Measurements from ENCODE around the gene APBB2.
"Not testable (repeated sequence)": the region's sequence is repeated elsewhere in the genome, so short reads cannot be mapped to it uniquely, and the experiment has no call there.

Gene APBB2

DNA sequence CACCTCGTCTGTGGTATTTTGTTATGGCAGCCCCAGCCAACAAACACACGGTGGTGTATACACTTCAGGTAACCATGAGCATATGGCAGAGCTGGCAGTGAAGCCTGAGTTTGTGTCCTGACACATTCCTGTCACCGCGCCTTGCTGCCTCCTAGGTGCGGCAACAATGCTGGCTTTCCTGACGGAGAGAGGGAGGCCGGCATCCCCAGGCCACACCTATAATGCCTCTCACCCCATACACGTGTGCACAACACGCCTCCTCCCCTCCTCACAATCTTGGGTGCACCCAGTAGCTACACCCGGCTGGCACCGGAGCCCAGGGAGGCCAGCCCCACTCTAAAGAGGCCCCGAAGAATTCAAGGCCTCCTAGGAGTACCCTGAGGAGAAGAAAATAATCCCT is 306.0 kb downstream of the APBB2 start:
- no peak overlapping the region for H3K27ac ChIP-seq
- TF ChIP-seq, protein P1, sequence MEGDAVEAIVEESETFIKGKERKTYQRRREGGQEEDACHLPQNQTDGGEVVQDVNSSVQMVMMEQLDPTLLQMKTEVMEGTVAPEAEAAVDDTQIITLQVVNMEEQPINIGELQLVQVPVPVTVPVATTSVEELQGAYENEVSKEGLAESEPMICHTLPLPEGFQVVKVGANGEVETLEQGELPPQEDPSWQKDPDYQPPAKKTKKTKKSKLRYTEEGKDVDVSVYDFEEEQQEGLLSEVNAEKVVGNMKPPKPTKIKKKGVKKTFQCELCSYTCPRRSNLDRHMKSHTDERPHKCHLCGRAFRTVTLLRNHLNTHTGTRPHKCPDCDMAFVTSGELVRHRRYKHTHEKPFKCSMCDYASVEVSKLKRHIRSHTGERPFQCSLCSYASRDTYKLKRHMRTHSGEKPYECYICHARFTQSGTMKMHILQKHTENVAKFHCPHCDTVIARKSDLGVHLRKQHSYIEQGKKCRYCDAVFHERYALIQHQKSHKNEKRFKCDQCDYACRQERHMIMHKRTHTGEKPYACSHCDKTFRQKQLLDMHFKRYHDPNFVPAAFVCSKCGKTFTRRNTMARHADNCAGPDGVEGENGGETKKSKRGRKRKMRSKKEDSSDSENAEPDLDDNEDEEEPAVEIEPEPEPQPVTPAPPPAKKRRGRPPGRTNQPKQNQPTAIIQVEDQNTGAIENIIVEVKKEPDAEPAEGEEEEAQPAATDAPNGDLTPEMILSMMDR (conservative IDR thresholded peaks at IDR 0.05), result no peak
- no peak for TF ChIP-seq ZFX (IDR thresholded peaks at IDR 0.05)

DNA sequence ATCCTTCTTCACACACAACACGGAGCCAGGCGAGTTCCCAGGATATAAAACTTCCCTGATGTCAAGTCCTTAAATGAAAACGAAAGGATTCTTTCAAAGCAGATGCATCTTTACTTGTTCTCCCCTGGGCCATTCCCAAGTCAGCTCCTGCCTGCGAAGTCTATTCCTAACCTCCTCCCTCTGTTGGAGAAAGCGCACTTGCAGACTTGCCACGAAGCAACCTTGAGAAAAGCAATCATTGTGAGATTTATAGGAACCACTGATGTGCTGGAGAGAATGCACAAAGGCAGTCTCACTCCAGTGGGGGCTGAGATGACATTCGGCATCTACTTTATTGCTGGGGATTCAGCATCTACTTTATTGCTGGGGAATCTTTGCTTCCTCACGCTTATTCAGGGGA is 308.9 kb downstream of the APBB2 start:
- TF ChIP-seq, protein P1 (conservative IDR thresholded peaks at IDR 0.05), result no peak
- TF ChIP-seq ZFX (IDR thresholded peaks at IDR 0.05), result no peak
- H3K27ac ChIP-seq, result no peak overlapping the region

DNA sequence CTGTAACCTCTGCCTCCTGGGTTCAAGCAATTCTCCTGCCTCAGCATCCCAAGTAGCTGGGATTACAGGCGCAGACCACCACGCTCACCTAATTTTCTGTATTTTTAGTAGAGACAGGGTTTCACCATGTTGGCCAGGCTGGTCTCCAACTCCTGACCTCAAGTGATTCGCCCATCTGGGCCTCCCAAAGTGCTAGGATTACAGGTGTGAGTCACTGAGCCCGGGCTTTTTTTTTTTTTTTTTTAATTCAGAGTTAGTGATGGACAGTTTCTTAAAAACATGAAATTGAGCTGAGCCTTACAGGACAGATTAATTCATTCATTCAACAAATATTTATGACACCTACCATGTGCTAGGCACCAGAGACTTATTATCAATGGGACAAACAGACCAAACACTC is 313.8 kb downstream of the APBB2 start:
- H3K27ac ChIP-seq, result not testable (repeated sequence)

DNA sequence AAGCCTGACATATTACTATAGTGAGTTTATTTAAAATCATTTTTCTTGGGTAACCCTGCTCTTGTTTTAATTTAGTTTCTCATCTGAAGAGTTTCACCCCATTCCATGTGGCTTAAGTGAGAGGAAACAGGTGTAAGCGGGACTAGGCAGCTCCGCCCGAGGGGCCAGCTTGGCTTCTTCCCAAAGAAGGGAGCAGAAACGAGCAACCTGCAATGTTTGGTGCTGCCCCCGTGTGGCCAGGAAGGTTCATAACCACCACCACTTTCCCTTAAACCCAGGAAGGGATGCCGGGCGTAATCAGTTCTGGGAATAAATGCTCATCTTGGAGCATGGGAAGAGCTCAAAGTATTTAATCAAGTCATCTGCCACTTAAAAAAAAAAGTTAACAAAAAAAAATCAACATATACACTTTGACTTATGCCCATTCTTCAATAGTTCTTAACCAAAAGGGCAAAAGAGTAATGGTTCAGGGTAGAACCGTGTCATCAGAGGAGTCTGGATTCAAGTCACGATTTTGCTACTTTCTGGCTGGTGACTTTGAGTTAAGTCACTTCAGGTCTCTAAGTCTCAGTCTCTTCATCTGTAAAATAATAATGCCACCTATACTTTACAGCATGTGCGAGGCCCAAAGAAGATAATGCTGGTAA is 316.7 kb downstream of the APBB2 start:
- TF ChIP-seq, protein P1 (conservative IDR thresholded peaks at IDR 0.05), result peak; percentile 91
- no peak for TF ChIP-seq ZFX (IDR thresholded peaks at IDR 0.05)

DNA sequence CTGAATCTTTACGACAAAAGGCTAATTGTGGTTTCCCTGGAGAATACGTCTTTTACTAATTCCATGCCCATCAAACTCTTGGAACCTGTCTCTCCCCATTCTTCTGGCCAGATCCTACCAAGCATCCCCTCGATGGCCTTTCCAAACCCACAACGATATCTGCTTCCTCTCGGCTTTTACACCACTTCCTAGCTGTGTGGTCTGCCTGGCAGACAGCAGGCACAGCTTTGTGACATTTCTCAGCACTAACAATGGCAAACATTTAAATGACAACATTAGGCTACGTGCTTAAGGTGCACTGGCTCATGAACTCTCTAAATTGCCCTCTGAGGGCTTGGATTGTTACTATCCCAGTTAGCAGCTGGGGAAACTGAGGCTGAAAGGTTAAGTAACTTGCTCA is 323.6 kb downstream of the APBB2 start:
- no peak for TF ChIP-seq ZFX (IDR thresholded peaks at IDR 0.05)
- TF ChIP-seq, protein P1 (conservative IDR thresholded peaks at IDR 0.05), result no peak
- H3K27ac ChIP-seq, result no peak overlapping the region

More for the DNA sequence above, 316.7 kb downstream of the APBB2 start:
- no peak overlapping the region for H3K27ac ChIP-seq

DNA sequence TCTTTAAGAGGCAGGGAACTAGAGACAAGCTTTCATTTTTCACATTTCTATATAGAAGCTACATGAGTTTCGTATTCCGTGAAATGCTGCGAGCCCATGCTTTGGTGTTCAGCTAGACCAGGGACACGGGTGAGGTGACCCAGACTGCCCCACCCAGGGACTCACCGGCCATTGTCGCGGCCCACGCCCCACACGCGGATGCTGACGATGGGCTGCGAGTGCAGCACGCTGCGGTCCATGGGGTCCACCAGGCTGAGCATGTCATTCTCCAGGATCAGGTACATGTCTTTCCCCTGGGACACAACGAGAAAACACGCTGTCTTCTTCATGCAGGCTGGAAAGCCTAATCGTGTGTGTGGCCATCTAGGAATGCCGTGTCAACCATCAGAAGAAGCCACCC is 324.1 kb downstream of the APBB2 start:
- H3K27ac ChIP-seq, result no peak overlapping the region
- no peak for TF ChIP-seq ZFX (IDR thresholded peaks at IDR 0.05)
- TF ChIP-seq, protein P1 (conservative IDR thresholded peaks at IDR 0.05), result no peak

DNA sequence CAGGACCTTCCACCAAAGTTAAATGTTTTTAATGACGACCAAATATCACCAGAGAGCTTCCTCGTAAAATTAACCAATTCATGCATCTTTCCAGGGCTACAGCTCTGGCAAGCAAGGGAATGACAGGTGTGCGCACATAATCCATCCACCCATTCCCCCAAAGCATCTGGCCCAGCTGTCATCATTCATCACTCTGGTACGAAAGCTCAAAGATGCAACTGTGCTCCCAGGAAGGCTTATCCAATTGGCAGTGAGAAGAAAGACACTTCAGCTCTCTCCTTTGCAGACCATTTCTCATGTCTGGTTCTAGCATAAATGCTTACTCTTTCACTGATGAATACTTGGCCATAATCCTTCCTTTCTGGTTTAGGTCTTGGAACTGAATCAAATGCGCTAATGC is 325.4 kb downstream of the APBB2 start:
- no peak for TF ChIP-seq ZFX (IDR thresholded peaks at IDR 0.05)
- TF ChIP-seq, protein P1 (conservative IDR thresholded peaks at IDR 0.05), result no peak
- H3K27ac ChIP-seq, result no peak overlapping the region

DNA sequence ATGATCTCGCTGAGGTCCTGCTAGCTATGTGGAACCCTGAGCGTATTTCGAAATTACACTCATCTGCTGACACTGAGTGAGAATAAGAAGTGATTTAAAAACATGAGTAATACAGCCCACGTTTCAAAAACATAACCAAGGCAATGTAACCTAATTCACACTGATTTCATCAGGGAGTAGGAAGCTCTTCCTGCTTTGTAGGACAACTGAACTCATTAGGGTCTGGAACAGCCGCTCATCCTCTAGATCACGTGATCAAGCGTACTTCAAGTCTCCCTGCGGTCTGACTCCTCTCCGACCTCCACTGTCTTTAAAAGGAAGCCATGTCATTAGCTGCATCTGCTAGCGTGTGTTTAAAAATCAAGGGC is 326.6 kb downstream of the APBB2 start:
- H3K27ac ChIP-seq, result no peak overlapping the region

More for the DNA sequence above, 326.6 kb downstream of the APBB2 start:
- TF ChIP-seq, protein P1 (conservative IDR thresholded peaks at IDR 0.05), result no peak
- TF ChIP-seq ZFX (IDR thresholded peaks at IDR 0.05), result no peak
